Adrenal gland (tissue), 12 donors: ENCODE results near the gene NHS. TPM values are rescaled to one million over a fixed set of nuclear protein-coding genes. Genes with fewer than 3 reads are reported as not detected.
A peak's percentile ranks its signal among the peaks of the same experiment; 100 is the strongest.

Source experiments
- DNase-seq, 7 donors: peaks; one replicate each; pipeline ENCODE4 v3.0.0-alpha.2; 2019 to 2020
- H3K27ac ChIP-seq, 5 donors: fragments of 200-600 bp; sonication (generic) in 4 of 5; 1 replicate in 3 of 5; 2 replicates in 2 of 5; pipeline versions ENCODE4 v1.5.1 to v1.8.0; 2016 to 2020; ENCODE audit warnings: mild to moderate bottlenecking in 1 of 5
- H3K27me3 ChIP-seq: fragments of 200-600 bp; 2 replicates; pipeline ENCODE4 v1.8.0; 2021
- H3K36me3 ChIP-seq, 2 donors: fragments of 200-600 bp; replicated peaks in 1 of 2; 1 replicate in 1 of 2; 2 replicates in 1 of 2; pipeline versions ENCODE4 v1.5.1 to v1.8.0; 2018 to 2022
- H3K4me1 ChIP-seq, 2 donors: fragments of 200-600 bp; replicated peaks in 1 of 2; 1 replicate in 1 of 2; 2 replicates in 1 of 2; pipeline versions ENCODE4 v1.5.1 to v1.8.0; 2018 to 2021
- H3K4me3 ChIP-seq, 4 donors: fragments of 200-600 bp; sonication (generic) in 3 of 4; one replicate each; pipeline ENCODE4 v1.5.1; 2016 to 2018
- H3K9me3 ChIP-seq, 3 donors: fragments of 200-600 bp; sonication (generic) in 1 of 3; replicated peaks in 1 of 3; 1 replicate in 2 of 3; 2 replicates in 1 of 3; pipeline versions ENCODE4 v1.5.1 to v1.8.0; 2016 to 2021
- CTCF ChIP-seq, 6 experiments: fragments of 450-650 bp in 4 of 6; fragments of 200-600 bp in 2 of 6; sonication (generic) in 1 of 6; IDR thresholded peaks; 1 replicate in 5 of 6; 2 replicates in 1 of 6; pipeline versions ENCODE4 v1.5.1 to v1.8.0; 2016 to 2021; ENCODE audit warnings: antibody characterized with exemption in 6 of 6, mild to moderate bottlenecking in 2 of 6, moderate library complexity in 1 of 6
- POLR2A ChIP-seq, 2 donors: fragments of 450-650 bp; IDR thresholded peaks; one replicate each; pipeline ENCODE4 v1.6.1; 2017; ENCODE audit warnings: antibody characterized with exemption in 2 of 2, mild to moderate bottlenecking in 2 of 2, moderate library complexity in 1 of 2
- WGBS, 4 donors: extraction: QIAGEN DNeasy Blood & Tissue Kit in 2 of 4; methylation state at CpG; one replicate each; pipeline versions ENCODE4 v1.1.5 to v1.1.7; 2013 to 2017; 5-methylcytosine and 5-hydroxymethylcytosine counted together
- intact Hi-C, 2 donors: fragments of 100-400 bp; cut with DNase I; formaldehyde crosslinking; loops; one replicate each; pipeline versions ENCODE4 v1.14.1 to v1.15.0; 2022 to 2023
- polyA plus RNA-seq, 3 donors: library from polyadenylated mRNA; stranded (reverse); fragments of 200-250 nt in 2 of 3; fragments of 350-450 nt in 1 of 3; fragmentation: Illumina TruSeq in 1 of 3; extraction: RNeasy Lipid Tissue Mini Kit (QIAGEN cat#74804) in 1 of 3; gene quantifications; one replicate each; pipeline ENCODE4 v1.2.3, GENCODE V29; 2013 to 2014
- total RNA-seq, 9 donors: library from RNA; depleted of rRNA in 4 of 9; stranded (reverse); fragments of >200 nt in 4 of 9; fragments of 120-200 nt in 1 of 9; fragmentation: NEBNext Ultra II Directional in 1 of 9; extraction: Animal tissue kit (Norgen Biotek cat#: 25700) in 1 of 9; gene quantifications; one replicate each; pipeline versions ENCODE4 v1.1.0 to v1.2.4, GENCODE V29; 2013 to 2023
- donor health status: healthy with polysubstance abuse.
- donor health status: Bipolar disorder and iron deficiency.
- donor health status: DM: yes; HTN: yes; CAD: no.
- donor health status: DM: no; HTN: no; CAD: no.
- donor health status: DM: no; HTN: no; CAD: no.
- donor health status: DM: yes; HTN: yes; CAD: no.

The NHS gene
- total and polyA plus RNA-seq, 12 donors = 4.4 to 12.5 (median 6.8) TPM

GRCh38 chrX:17736478-17736855, 361.5 kb downstream of the NHS start:
- DNase-seq = no peak

GRCh38 chrX:17736856-17737709, 362.1 kb downstream of the NHS start, which contains the start of gene SCML1:
Gene SCML1, plus strand, starts transcription at chrX:17737493. Its CDS starts 6,694 bp downstream, at chrX:17744187.
- Histone ChIP-seq H3K27ac (peak within 1 kb of the TSS; percentile 88 to 97 (median 94)), H3K27me3 (no peaks in the 10 kb centered on the region), H3K36me3 (no peaks in the 10 kb centered on the region), H3K4me1 (peaks cover 0 to 8% of the 10 kb centered on the region in 2 donors), H3K4me3 (peak within 1 kb of the TSS; percentile 11 to 56 (median 54)), H3K9me3 (no peaks in the 10 kb centered on the region)
- DNase-seq = peak; percentile 95 to 99 (median 99)
- TF ChIP-seq CTCF (IDR thresholded peaks at IDR 0.05) (no peak), POLR2A (IDR thresholded peaks at IDR 0.05) (peak; percentile 71 to 86)
- WGBS, 4 donors = 0 to 71% (median 20%) methylated on average over 3 to 67 of the region's 67 CpGs
- intact Hi-C loops = no loop called here

More at GRCh38 chrX:17736478-17736855, 361.5 kb downstream of the NHS start:
- Histone ChIP-seq H3K27ac (peak overlapping the region; percentile 41 to 87 (median 68)), H3K4me1 (peaks cover 0 to 8% of the 10 kb centered on the region in 2 donors), H3K27me3 (no peaks in the 10 kb centered on the region), H3K4me3 (peak overlapping the region in 1 of 4 donors; percentile 20), H3K36me3 (no peaks in the 10 kb centered on the region), H3K9me3 (no peaks in the 10 kb centered on the region)
- WGBS, 4 donors = 58 to 75% (median 65%) methylated on average over 4 to 5 of the region's 5 CpGs
- intact Hi-C loops = no loop called here
- TF ChIP-seq POLR2A (IDR thresholded peaks at IDR 0.05) (no peak), CTCF (IDR thresholded peaks at IDR 0.05) (no peak)

- intact Hi-C loops = no loop called here
- Histone ChIP-seq H3K27ac (peak overlapping the region; percentile 88 to 97 (median 94)), H3K27me3 (no peaks in the 10 kb centered on the region), H3K36me3 (no peaks in the 10 kb centered on the region), H3K4me3 (peak overlapping the region; percentile 11 to 56 (median 54)), H3K9me3 (no peaks in the 10 kb centered on the region), H3K4me1 (peaks cover 0 to 8% of the 10 kb centered on the region in 2 donors)
- peak in 1 of 7 donors; percentile 52 for DNase-seq
- TF ChIP-seq POLR2A (IDR thresholded peaks at IDR 0.05) = no peak
- no peak for TF ChIP-seq CTCF (IDR thresholded peaks at IDR 0.05)
- 0 to 70% (median 17%) methylated on average over 5 to 15 of the region's 15 CpGs for WGBS, 4 donors
These were observed 362.6 kb downstream of the NHS start for GRCh38 chrX:17737710-17737985.

GRCh38 chrX:17737986-17738713, 363.1 kb downstream of the NHS start:
- TF ChIP-seq POLR2A (IDR thresholded peaks at IDR 0.05) (peak in 1 of 2 donors; percentile 21), CTCF (IDR thresholded peaks at IDR 0.05) (no peak)
- peak; percentile 41 to 71 (median 61) for DNase-seq
- 0 to 57% (median 16%) methylated on average over 17 to 45 of the region's 45 CpGs for WGBS, 4 donors
- Histone ChIP-seq H3K4me3 (peak overlapping the region; percentile 5 to 56 (median 54)), H3K27me3 (no peaks in the 10 kb centered on the region), H3K9me3 (no peaks in the 10 kb centered on the region), H3K27ac (peak overlapping the region; percentile 88 to 97 (median 94)), H3K4me1 (peaks cover 0 to 8% of the 10 kb centered on the region in 2 donors), H3K36me3 (no peaks in the 10 kb centered on the region)
- intact Hi-C loops = no loop called here
